ENCODE data around the gene DNAH17. TPM values are rescaled to one million over a fixed set of nuclear protein-coding genes. Genes with fewer than 3 reads are reported as not detected.

The DNAH17 gene
- total RNA-seq, 1 experiment from 2014 or later, result 0.11 TPM

DNA sequence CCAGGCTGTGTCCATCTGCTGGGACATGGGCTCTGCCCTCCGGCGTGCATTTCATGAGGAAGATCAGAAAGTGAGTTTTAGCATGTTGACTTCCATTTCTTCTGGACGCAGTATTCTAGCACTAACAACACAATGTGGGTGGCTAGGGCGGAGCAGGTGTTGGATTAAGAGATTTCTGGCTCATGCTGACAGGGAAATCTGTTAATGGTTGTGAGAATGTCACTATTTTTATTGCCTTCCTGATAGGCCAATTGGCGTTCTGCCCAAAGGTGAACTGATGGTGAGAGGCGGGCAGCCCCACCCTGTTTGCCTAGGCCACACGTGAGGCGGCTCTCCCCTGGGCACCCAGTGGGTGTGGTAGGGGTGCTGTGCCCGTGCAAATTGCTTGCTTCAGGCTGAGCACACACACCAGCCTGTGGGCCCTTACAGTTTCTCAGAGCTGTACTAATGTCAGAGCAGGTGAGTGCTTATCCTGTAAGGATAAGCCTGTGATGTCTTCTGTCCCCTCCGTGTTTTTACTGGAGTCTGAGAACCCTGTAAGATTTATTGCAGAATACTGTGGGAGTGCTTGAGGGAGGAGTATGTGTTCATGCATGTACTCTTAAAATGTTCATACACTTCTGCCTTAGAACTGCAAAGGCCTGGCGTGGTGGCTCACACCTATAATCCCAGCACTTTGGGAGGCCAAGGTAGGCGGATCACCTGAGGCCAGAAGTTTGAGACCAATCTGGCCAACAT is 167.8 kb downstream of the DNAH17 start:
- CTCF ChIA-PET, result no interaction called here

DNA sequence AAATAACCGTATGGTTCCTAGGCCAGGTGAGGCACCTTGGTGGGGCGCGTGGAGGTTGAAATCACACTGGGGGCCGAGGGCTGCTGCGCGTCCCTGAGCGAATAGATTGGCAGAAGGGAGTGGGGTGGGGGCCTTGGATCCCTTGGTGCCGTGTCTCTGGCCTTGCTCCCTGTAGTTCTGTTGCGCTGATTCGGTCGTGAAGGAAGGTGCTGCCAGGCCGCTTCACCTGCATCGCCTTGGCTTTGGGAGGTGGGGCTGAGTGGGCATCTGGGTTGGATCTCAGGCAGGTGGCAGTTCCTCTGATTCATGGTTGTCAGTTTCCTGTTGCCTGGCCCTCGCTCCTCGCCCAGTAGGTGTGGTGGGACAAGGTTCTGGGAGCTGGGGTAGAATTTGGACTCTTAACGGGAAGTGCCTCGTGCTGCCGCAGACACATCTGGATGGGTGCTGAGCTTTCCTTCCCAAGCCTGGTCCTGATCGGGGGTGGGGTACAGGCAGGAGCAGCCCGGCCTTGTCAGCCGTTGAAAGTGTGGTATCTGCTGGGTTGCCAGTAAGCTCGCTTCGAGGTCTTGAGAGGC is 168.6 kb downstream of the DNAH17 start:
- CTCF ChIA-PET, result no interaction called here
- intact Hi-C loops (cut with micrococcal nuclease; ENCODE audit: unreplicated experiment), result no loop called here
- no peak for DNase-seq (ENCODE audit: low spot score)
- H3K4me1 ChIP-seq (ENCODE audit: insufficient read depth, low read length, poor library complexity, severe bottlenecking), result no peaks in the 10 kb centered on the region
- H3K27ac ChIP-seq (ENCODE audit: low read depth, low read length, poor library complexity, severe bottlenecking), result no peak overlapping the region
- H3K4me3 ChIP-seq (ENCODE audit: low read depth, low read length, poor library complexity, severe bottlenecking), result no peak overlapping the region
- POLR2A ChIA-PET (ENCODE audit: low non-redundant PET), result no interaction called here
- H3K9me3 ChIP-seq (ENCODE audit: low read depth, low read length, poor library complexity, severe bottlenecking), result no peaks in the 10 kb centered on the region
- peaks cover 14% of the 10 kb centered on the region for H3K36me3 ChIP-seq (ENCODE audit: insufficient read depth, low read length, poor library complexity, severe bottlenecking)
- BruUV-seq (replicated peaks), result no TSS peak
- no peaks in the 10 kb centered on the region for H3K27me3 ChIP-seq (replicated peaks; ENCODE audit: insufficient read depth, low read depth, low read length, poor library complexity)
- TF ChIP-seq, protein P1, sequence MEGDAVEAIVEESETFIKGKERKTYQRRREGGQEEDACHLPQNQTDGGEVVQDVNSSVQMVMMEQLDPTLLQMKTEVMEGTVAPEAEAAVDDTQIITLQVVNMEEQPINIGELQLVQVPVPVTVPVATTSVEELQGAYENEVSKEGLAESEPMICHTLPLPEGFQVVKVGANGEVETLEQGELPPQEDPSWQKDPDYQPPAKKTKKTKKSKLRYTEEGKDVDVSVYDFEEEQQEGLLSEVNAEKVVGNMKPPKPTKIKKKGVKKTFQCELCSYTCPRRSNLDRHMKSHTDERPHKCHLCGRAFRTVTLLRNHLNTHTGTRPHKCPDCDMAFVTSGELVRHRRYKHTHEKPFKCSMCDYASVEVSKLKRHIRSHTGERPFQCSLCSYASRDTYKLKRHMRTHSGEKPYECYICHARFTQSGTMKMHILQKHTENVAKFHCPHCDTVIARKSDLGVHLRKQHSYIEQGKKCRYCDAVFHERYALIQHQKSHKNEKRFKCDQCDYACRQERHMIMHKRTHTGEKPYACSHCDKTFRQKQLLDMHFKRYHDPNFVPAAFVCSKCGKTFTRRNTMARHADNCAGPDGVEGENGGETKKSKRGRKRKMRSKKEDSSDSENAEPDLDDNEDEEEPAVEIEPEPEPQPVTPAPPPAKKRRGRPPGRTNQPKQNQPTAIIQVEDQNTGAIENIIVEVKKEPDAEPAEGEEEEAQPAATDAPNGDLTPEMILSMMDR (conservative IDR thresholded peaks at IDR 0.05; ENCODE audit: low read depth, low read length), result no peak
- no peak for TF ChIP-seq EZH2 (IDR thresholded peaks at IDR 0.05; ENCODE audit: borderline replicate concordance, low read depth, low read length, poor library complexity, severe bottlenecking)

More for the DNA sequence above, 167.8 kb downstream of the DNAH17 start:
- H3K9me3 ChIP-seq (ENCODE audit: low read depth, low read length, poor library complexity, severe bottlenecking), result no peaks in the 10 kb centered on the region
- intact Hi-C loops (cut with micrococcal nuclease; ENCODE audit: unreplicated experiment), result no loop called here
- peaks cover 11% of the 10 kb centered on the region for H3K36me3 ChIP-seq (ENCODE audit: insufficient read depth, low read length, poor library complexity, severe bottlenecking)
- H3K27ac ChIP-seq (ENCODE audit: low read depth, low read length, poor library complexity, severe bottlenecking), result no peak overlapping the region
- H3K4me1 ChIP-seq (ENCODE audit: insufficient read depth, low read length, poor library complexity, severe bottlenecking), result no peaks in the 10 kb centered on the region
- H3K4me3 ChIP-seq (ENCODE audit: low read depth, low read length, poor library complexity, severe bottlenecking), result no peak overlapping the region
- no peaks in the 10 kb centered on the region for H3K27me3 ChIP-seq (replicated peaks; ENCODE audit: insufficient read depth, low read depth, low read length, poor library complexity)
- DNase-seq (ENCODE audit: low spot score), result no peak
- BruUV-seq (replicated peaks), result no TSS peak
- TF ChIP-seq, protein P1 (conservative IDR thresholded peaks at IDR 0.05; ENCODE audit: low read depth, low read length), result no peak
- no peak for TF ChIP-seq EZH2 (IDR thresholded peaks at IDR 0.05; ENCODE audit: borderline replicate concordance, low read depth, low read length, poor library complexity, severe bottlenecking)
- POLR2A ChIA-PET (ENCODE audit: low non-redundant PET), result no interaction called here

DNA sequence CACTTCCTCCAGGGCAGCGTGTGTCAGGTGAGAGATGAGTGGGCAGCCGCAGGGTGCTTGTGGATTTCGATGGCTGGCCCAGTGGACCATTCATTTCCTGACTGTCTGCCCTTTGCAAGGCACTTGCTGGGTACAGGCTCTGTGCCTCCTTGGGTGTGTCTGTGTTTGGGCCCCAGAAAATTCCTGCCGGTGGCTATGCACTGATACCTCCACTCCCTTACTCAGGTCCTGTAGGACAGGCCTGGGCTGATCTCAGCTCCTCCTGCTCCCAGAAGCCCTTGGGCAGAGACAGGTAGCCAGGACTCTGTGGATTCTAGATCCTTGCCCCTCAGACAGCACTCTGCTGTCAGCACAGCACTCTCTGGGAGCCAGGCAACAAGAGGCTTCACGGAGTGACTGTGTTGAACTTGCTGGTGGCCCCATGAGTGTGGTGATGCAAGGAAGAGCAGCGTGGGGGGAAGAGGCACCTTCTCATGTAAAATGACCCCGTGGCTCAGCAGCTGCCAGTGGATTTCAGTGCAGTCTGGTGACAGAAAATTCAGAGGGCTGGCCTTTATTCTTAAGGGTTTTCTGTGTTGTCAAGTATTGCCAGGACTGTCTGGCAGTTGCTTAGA is 169.7 kb downstream of the DNAH17 start:
- H3K36me3 ChIP-seq (ENCODE audit: insufficient read depth, low read length, poor library complexity, severe bottlenecking), result peaks cover 19% of the 10 kb centered on the region
- no peaks in the 10 kb centered on the region for H3K9me3 ChIP-seq (ENCODE audit: low read depth, low read length, poor library complexity, severe bottlenecking)
- no peak overlapping the region for H3K27ac ChIP-seq (ENCODE audit: low read depth, low read length, poor library complexity, severe bottlenecking)
- H3K4me3 ChIP-seq (ENCODE audit: low read depth, low read length, poor library complexity, severe bottlenecking), result no peak overlapping the region
- BruUV-seq (replicated peaks), result no TSS peak
- ChIA-PET CTCF (no interaction called here), POLR2A (ENCODE audit: low non-redundant PET) (no interaction called here)
- H3K27me3 ChIP-seq (replicated peaks; ENCODE audit: insufficient read depth, low read depth, low read length, poor library complexity), result no peaks in the 10 kb centered on the region
- TF ChIP-seq EZH2 (IDR thresholded peaks at IDR 0.05; ENCODE audit: borderline replicate concordance, low read depth, low read length, poor library complexity, severe bottlenecking), result no peak
- TF ChIP-seq, protein P1 (conservative IDR thresholded peaks at IDR 0.05; ENCODE audit: low read depth, low read length), result no peak
- H3K4me1 ChIP-seq (ENCODE audit: insufficient read depth, low read length, poor library complexity, severe bottlenecking), result no peaks in the 10 kb centered on the region
- no peak for DNase-seq (ENCODE audit: low spot score)
- intact Hi-C loops (cut with micrococcal nuclease; ENCODE audit: unreplicated experiment), result no loop called here
